ENCODE measurements around the gene MKI67. TPM values are rescaled to one million over a fixed set of nuclear protein-coding genes. Genes with fewer than 3 reads are reported as not detected.

MKI67 gene
- total and polyA plus RNA-seq, 10 of the 15 experiments (the other 5 are each of a cell fraction or from before 2014, with no cell fraction given) = 22.3 to 183 (median 82.9) TPM

GRCh38 chr10:128060341-128061250 is 65.6 kb downstream of the MKI67 start (continued):
- TF ChIP-seq, protein P1, sequence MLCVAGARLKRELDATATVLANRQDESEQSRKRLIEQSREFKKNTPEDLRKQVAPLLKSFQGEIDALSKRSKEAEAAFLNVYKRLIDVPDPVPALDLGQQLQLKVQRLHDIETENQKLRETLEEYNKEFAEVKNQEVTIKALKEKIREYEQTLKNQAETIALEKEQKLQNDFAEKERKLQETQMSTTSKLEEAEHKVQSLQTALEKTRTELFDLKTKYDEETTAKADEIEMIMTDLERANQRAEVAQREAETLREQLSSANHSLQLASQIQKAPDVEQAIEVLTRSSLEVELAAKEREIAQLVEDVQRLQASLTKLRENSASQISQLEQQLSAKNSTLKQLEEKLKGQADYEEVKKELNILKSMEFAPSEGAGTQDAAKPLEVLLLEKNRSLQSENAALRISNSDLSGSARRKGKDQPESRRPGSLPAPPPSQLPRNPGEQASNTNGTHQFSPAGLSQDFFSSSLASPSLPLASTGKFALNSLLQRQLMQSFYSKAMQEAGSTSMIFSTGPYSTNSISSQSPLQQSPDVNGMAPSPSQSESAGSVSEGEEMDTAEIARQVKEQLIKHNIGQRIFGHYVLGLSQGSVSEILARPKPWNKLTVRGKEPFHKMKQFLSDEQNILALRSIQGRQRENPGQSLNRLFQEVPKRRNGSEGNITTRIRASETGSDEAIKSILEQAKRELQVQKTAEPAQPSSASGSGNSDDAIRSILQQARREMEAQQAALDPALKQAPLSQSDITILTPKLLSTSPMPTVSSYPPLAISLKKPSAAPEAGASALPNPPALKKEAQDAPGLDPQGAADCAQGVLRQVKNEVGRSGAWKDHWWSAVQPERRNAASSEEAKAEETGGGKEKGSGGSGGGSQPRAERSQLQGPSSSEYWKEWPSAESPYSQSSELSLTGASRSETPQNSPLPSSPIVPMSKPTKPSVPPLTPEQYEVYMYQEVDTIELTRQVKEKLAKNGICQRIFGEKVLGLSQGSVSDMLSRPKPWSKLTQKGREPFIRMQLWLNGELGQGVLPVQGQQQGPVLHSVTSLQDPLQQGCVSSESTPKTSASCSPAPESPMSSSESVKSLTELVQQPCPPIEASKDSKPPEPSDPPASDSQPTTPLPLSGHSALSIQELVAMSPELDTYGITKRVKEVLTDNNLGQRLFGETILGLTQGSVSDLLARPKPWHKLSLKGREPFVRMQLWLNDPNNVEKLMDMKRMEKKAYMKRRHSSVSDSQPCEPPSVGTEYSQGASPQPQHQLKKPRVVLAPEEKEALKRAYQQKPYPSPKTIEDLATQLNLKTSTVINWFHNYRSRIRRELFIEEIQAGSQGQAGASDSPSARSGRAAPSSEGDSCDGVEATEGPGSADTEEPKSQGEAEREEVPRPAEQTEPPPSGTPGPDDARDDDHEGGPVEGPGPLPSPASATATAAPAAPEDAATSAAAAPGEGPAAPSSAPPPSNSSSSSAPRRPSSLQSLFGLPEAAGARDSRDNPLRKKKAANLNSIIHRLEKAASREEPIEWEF (IDR thresholded peaks at IDR 0.05; ENCODE audit: insufficient replicate concordance, low read depth, low read length) = no peak
- TF ChIP-seq, protein P2, sequence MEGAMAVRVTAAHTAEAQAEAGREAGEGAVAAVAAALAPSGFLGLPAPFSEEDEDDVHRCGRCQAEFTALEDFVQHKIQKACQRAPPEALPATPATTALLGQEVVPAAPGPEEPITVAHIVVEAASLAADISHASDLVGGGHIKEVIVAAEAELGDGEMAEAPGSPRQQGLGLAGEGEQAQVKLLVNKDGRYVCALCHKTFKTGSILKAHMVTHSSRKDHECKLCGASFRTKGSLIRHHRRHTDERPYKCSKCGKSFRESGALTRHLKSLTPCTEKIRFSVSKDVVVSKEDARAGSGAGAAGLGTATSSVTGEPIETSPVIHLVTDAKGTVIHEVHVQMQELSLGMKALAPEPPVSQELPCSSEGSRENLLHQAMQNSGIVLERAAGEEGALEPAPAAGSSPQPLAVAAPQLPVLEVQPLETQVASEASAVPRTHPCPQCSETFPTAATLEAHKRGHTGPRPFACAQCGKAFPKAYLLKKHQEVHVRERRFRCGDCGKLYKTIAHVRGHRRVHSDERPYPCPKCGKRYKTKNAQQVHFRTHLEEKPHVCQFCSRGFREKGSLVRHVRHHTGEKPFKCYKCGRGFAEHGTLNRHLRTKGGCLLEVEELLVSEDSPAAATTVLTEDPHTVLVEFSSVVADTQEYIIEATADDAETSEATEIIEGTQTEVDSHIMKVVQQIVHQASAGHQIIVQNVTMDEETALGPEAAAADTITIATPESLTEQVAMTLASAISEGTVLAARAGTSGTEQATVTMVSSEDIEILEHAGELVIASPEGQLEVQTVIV (IDR thresholded peaks at IDR 0.05; ENCODE audit: borderline replicate concordance, partially characterized antibody) = no peak
- no peak for TF ChIP-seq FOXK2 (IDR thresholded peaks at IDR 0.05)
- no peak for TF ChIP-seq CEBPB (IDR thresholded peaks at IDR 0.05; ENCODE audit: borderline replicate concordance in 1 of 2, low read depth in 2 of 2, low read length in 2 of 2)
- TF ChIP-seq BHLHE40 (IDR thresholded peaks at IDR 0.05; ENCODE audit: borderline replicate concordance in 1 of 2, low read depth in 2 of 2, low read length in 1 of 2) = no peak
- no peak for TF ChIP-seq SREBF1 (IDR thresholded peaks at IDR 0.05; ENCODE audit: low read length)
- no peak for TF ChIP-seq SMC3 (IDR thresholded peaks at IDR 0.05; ENCODE audit: borderline replicate concordance, low read length)
- TF ChIP-seq REST (IDR thresholded peaks at IDR 0.05; ENCODE audit: low read depth, low read length) = no peak
